ENCODE measurements around the gene KCNT1.
A peak's percentile ranks its signal among the peaks of the same experiment; 100 is the strongest.
"Not testable (repeated sequence)": the region's sequence is repeated elsewhere in the genome, so short reads cannot be mapped to it uniquely, and the experiment has no call there.

The KCNT1 gene

DNA sequence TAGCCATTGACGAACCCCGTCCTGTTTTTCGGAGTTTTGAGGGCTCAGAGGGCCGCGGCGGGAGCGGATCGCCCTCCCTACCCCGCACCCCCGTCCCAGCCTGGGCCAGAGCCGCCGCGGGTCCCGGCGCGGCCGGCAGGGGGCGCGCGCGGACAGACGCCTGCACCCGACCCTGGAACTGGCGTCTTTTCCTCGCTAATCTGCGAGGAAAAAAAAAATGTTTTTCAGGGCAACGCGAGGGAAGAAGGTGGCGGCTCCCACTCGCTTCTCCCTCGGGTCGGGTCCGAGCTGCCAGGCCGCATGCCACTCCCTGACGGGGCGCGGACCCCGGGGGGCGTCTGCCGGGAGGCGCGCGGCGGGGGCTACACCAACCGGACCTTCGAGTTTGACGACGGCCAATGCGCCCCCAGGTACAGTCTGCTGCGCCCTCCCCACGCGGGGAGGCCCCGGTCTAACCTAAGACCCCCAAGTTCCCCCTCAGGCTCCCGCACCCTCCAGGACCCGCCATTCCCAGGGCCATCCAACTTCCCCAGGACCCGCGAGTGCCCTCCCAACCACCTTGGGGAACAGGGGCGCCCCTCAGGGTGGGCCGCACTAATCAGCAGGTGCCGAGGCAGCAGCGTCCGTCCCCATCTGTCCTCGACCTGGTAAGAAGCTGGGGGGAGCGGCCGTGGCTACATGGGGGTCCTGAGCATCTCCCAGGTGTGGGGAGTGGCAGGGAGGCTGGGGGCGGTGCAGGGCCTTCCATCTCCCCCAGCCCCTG, at the start of gene KCNT1:
KCNT1 (plus strand) TSS at position 227 of the 763 bp plus-strand sequence; CDS start at position 301, 74 bp downstream.
- DNase-seq = peak; percentile 63

DNA sequence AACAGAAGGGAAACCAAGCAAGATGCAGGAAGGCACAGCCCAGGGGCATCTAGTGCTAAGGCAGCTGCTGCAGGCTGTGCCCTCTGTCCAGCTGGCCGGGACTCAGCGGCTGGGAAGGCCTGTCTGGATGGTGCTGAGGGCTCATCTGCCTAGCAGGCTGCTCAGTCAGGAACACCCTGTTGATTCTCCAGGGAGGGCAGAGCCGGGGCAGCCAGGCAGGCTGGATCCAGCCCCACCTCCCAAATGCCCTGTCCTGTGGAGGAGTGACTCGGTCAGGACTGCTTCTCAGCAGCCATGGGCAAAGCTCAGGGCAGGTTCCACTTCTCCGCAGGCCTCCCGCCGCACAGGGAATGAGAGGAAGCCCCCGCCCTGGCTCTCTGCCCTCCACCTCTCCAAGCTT, 46.7 kb upstream of the KCNT1 start:
- no peak for DNase-seq

DNA sequence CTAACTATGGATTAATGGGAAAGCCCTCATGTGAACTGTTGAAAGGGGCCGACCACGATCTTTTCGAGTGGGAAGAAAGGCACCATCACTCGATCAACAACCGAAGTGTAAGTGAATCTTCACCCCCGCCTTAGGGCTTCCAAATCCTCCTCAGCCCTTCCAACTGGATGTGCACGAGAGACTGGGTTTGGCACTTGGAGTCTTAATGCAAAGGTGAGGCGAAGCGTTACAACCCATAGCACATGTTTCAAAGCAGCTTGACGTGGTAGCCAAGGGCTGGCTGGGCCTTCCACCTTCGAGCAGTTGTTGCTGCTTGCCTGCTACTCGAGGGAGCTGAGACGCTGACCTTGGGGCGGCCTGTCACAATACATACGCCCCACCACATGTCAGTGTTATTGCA, 44.6 kb upstream of the KCNT1 start:
- no peak for DNase-seq

DNA sequence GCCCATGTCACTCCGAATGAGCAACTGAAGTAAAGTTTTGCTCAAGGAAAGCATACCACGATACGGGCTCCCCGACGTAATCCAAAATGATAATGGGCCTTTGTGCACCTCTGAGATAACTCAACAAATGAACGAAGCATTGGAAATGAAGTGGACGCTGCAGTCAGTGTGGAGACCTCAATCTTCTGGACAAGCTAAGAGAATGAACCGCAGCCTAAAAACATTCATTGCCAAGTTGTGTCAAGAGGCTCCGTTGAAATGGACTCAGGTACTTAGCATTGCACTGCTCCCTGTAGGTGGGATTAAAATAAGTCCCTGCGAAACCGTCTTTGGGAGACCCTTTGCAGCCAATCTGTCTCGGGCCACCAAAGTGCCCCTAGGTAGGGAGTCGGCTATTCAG, 42.7 kb upstream of the KCNT1 start:
- no peak for DNase-seq

DNA sequence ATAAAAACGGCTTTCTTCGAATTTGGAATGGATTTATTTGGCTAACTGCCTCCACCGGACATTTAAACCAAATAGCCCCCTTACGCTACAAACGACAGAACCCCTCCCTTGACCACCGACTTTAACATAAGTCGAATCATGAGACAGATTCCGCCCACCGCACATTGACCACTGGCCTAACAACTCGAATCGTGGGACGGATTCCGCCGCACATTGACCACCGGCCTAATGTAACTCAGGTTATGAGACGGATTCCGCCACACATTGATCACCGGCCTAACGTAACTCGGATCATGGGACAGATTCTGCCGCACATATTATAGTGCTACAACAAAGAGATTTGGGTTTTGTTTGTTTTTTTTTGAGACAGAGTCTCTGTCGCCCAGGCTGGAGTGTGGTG, 41.6 kb upstream of the KCNT1 start:
- no peak for DNase-seq

DNA sequence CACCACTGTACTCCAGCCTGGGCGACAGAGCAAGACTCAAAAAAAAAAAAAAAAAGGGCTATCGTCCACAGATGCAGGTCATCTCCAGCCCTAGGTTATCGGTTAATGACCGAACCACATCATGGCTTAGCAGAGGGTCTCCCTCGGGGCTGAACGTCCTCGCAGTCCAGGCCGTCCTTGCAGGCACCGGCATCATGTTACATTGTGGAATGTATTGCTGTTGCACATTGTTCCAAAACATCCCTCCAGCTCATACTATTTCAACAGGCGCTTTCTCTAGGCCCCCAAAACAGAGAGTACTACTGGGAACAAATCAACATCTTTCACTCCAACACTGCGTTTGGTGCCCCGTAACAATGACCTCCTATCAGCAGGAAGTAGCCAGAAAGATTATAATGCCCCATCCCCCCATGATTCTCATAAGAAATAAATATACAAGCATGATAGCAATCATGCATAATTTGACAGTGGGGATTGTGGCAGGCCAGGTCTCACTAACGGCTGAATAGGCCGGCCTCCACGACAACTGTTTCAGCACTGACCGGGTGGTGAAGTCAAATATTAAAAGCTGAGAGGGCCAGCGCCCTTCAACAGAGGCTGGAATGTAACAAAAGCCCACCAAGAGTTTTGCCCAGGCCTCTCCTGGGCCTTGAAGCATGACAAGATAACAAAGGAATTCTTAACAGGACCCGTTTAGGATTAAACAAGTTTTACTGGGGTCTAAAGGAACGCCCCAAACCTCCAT, 40.0 kb upstream of the KCNT1 start:
- no peak for DNase-seq

DNA sequence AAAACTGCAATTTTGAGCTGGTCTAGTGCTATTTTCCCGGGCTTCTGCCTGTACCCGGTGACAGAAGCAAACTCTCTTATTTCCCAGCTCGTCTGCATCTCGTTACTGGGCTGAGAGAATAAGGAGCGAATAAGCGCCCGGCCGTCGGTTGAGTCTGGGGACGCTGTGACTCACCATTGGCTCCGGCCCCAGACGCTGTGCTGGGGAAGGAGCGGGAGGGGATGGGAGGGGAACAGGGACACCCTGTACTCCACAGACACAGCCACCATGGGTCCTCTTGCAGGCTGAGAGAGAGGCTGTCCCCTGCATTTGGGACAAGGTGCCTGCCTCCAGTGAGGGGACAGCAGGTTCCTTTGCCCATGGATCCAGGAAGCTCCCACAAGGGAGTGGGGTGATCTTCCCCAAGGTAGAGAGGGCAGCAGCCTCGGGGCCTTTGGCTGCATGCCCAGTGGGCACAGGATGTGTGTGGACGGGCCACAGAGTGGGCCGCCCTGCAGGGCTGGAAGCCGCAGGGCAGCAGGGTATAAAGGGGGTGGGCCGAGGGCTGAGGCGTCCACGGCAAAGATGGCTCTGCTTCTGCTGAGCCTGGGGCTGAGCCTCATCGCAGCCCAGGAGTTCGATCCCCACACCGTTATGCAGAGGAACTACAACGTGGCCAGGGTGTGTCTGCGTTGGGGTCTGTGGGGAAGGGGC, 39.1 kb upstream of the KCNT1 start, which contains the start of gene LCN9:
LCN9 (plus strand) TSS at position 552 of the 693 bp plus-strand sequence; CDS start at position 565, 13 bp downstream.
- no peak for DNase-seq

DNA sequence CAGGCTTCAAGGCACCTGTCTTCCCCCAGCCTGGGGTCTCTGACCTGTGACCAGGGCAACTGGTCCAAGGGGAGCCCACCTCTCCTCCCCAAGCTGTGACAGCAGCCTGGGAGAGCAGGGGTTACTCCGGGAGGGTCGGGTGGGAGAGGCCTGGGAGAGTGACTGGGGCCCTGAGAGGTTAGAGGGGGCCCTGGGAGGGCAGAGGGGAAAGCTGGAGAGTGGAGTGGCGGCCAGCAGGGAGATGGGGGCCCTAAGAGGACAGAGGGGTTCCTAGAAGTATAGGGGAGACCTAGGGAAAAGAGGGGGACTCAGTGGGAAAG, 38.6 kb upstream of the KCNT1 start:
- DNase-seq = no peak

DNA sequence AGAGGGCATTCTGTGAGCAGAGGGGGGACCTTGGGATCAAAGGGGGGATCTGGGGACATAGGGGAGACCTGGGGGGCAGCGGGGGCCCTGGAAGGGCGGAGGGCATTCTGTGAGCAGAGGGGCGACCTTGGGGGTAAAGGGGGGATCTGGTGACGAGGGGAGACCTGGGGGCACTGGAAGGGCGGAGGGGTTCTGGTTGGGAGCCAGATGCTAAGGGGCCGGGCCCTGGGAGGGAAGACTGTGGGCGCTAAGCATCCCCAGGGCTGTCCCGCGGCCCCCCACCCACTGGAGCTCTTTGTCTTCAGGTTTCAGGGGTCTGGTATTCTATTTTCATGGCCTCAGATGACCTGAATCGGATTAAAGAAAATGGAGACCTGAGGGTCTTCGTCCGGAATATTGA, 38.1 kb upstream of the KCNT1 start:
- DNase-seq = no peak

DNA sequence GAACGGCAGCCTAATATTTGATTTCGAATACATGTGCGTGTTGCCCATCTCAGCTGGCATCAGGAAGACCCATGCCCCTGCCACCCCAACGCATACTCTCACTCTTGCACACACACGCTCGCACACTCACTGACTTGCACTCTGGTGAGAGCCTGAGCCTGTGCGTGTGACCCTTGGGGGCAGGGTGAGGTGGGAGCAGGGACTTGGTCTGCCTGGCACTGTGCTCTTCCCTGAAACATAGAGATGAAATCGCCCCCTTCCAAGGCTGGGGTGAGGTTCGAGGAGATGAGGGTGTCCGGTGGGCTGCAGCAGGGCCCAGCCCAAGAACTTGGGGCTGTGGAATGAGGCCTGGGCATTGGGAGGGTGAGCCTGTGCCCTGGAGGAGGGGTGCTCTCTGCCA, 37.7 kb upstream of the KCNT1 start:
- DNase-seq = no peak

DNA sequence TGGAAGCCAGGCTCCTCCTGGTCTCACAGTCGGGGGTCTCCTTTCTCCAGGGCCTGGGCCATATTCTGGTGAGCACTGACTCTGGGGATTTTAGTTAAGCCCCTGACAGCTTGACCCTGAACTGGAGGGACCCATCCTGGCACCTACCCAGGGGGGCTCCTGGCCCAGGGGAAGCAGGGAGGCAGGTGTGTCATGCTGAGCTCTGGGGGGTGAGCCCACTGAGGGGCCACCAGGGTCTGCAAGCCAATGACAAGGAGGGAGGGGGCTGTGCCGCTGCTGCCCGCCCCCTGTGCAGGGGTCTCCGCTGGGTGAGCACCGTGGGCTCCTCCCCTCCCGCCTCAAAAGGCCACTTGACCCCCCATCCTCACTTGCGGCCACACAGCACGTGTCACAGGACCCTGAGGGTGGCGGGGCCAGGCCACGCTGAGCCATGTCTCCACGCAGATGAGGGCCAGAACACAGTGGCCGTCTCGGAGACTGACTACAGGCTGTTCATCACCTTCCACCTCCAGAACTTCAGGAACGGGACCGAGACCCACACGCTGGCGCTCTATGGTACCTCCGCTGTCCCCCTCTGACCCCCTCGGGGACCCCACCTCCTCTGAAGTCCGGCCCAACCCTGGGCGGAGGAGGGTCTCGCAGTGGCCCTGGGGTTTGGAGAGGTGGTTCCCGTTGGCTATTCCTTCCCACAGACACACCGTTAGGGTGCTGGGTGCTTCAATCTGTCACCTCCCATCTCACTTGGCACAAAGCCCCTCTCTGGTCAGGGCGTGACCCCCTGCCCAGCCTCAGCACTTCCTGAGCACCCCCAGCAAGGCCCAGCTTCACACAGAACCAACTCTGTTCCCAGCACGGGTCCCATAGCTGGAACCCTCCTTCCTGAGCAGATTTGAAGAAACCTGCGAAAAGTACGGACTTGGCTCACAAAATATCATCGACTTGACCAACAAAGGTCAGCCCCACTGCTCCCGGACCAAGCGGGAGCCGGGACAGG, 36.9 kb upstream of the KCNT1 start:
- DNase-seq = no peak

DNA sequence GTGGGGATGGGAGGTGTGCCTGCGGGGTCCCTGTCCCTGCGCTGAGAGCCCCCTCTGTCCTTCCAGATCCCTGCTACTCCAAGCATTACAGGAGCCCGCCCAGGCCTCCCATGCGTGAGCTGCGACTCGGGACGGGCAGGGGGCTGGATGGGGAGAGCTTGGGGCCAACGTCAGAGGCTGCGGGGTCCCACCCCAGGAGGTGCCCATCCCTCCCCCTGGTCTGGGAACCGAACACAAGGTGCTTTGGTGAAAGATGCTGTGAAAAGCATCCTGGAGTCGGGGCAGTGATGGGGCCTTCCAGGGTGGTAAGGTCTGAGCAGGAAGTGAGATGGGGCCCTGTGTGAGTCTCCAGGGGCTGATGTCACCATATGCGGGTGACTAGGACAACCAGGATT, 36.2 kb upstream of the KCNT1 start:
- no peak for DNase-seq

DNA sequence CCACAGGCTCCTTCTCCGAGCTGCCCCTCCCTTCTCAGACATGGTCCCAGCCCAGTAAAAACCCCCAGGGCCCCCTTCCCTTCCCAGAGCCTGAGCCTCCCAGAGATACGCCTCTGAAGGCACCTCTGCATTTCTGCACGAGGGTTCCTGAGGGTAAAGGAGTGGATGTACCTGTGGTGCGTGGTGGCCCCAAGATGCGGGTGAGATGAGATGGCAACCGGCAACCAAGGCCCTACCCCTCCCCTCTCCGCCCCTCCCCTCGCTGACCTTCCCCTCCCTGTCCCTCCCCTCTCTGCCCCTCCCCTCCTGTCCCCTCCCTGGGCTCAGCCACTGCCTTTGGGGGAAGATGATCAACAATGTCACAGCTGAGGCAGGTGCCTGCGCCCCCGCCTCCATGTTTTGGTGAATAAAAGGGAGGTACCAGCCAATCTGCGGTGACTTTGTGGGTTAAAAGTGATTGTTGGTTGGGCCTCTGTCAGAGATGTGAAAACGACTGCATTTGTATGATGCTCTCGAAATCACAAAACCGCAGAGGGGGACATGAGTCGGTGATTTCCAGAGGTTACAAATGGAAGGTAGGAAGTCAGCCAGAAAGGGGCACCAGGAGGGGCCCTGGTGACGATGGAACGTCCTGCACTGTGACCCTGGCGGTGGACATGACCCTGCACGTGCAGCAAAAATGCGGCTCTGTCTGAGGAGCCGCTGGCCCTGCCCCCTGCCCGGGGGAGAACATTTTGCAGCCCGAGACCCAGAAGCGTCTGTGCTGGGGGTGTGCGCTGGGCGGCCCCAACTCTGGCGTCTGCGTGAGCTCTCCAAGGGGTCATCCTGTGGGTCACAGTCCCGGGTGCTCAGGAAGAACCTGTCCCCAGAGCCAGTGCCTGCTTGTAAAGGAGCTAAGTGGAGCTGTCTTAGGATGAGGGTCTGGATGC, 35.2 kb upstream of the KCNT1 start:
- no peak for DNase-seq

DNA sequence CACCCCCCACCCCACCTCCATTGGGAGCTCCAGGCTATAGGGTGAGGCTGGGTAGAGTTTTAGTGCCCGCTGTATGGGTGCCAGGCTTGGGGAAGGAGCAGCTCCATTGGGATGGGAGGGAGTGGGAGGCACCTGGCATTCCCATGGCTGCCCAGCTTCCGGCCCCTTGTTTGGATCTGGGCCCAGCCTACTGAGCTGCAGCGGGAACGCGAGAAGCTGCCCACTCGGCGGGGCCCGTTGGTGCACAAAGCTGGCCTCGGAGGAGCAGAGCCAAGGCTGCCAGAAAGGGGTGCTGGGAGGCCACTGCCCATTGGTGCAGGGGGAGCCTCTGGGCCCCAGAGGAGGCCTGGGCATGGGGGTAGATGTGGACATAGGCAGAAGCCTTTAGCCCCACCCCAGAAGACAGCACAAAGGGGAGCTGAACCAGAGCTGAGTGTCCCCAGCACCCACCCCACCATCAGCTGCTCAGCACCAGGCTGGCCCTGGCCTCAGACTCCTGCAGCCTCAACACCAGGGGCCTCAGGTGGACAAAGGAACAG, 34.5 kb upstream of the KCNT1 start:
- no peak for DNase-seq

DNA sequence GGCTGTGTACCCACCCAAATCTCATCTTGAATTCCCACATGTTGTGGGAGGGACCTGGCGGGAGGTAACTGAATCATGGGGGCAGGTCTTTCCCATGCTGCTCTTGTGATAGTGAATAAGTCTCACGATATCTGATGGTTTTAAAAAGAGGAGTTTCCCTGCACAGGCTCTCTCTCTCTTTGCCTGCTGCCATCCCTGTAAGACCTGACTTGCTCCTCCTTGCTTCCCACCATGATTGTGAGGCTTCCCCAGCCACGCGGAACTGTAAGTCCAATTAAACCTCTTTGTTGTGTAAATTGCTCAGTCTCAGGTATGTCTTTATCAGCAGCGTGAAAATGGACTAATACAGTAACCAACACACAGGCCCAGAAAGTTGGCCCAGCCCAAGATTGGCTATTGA, 33.0 kb upstream of the KCNT1 start:
- not testable (repeated sequence) for DNase-seq

DNA sequence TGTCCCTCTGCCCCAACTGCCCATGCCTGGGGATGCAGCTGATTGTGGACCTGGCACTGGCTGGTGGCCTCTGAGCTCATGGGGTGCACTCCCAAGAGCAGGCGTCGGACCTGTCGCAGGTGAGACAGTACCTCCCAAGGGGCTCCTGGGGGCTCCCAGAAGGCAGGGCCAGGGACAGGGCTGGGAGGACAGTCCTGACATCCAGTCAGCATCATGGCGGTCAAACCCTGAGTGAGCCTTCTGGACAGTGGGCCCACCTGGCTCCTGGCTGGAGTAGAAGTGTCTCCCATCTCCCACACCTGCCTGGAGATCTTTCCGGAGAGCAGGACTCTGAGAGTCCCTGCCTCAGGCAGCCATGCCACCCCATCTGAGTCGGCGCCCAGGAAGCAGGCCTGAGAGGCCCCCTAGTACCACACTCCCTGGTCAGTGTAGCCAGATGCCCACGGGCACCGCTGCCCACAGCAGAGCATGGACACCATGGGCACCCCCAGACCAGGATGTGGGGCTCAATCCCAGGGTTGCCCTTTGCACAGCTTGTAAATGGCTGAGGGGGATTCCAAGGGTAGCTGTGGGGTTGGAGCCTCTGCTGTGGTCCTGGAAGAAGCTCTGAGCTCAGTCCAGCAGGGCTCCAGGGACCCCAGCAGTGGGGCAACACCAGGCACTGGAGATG, 32.2 kb upstream of the KCNT1 start:
- no peak for DNase-seq

DNA sequence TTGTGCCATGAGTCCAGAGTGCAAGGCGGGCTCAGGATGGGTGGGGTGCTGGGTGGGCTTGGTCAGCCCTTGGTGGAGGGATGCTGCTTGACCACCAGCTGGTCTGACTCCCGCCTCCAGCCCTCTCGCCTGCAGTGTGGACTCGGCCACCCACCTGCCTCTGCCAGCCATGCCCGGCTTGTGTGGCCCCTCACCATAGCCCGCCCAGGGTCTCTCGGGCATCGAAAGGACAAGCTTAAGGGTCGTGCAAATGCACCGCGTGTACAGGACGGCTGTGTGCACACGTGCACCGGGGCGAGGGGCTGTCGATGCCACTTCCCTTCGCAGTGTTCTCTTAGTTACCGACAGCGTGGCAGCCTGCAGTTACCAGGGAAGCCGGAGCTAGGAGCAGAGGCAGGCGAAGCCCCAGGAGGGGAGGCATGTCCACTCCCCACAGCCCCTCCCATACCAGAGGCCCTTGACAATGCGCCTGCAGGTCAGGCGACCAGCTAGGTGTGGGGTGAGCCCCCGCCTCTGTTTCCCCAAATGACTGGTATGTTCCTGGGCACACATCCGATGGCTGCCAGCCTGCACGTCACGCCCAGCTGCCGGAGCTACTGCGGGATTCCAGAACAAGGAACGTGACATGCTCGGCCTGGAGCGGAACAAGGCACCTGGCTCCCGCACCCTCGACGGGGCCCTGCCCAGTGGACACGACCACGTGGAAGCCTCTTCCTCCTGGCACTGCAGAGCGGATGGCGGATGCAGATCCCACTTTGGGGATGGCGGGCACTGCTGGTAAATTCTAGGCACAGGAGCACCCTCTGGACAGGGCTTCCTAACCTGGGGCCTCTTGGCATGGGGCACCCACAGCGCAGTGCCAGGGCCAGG, 31.0 kb upstream of the KCNT1 start:
- DNase-seq = no peak

DNA sequence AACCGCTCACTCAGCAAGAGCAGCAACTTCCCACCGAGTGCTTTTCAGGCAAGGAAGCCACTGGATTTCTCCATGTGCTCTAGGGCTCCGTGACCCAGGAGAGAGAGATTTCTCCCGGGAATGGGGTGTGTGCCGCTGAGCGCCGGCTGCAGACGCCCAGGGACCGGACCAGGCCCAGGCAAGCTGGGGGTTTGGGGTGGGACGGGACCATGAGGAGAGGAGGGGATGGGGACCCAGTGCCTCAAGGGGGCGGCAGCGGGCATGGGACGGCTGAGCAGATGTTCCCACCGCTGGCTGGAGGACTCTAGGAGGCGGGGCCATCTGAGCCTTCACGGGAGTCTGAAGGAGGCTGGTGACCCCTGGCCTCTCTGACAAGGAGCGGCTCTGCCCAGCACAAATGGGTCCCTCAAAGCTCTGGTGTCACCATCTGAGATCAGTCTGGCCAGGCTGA, 30.4 kb upstream of the KCNT1 start:
- no peak for DNase-seq

DNA sequence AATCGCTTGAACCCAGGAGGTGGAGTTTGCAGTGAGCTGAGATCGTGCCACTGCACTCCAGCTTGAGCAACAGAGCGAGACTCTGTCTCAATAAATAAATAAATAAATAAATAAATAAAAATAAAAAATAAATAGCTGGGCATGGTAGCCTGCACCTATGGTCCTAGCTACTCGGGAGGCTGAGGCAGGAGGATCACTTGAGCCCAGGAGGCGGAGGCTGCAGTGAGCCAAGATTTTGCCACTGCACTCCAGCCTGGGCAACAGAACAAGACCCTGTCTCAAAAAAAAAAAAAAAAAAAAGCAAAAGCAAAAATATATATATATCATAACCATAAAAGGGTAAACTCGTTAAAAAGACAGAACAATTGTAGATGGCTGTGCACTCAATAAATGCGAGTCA, 29.2 kb upstream of the KCNT1 start:
- DNase-seq = not testable (repeated sequence)

DNA sequence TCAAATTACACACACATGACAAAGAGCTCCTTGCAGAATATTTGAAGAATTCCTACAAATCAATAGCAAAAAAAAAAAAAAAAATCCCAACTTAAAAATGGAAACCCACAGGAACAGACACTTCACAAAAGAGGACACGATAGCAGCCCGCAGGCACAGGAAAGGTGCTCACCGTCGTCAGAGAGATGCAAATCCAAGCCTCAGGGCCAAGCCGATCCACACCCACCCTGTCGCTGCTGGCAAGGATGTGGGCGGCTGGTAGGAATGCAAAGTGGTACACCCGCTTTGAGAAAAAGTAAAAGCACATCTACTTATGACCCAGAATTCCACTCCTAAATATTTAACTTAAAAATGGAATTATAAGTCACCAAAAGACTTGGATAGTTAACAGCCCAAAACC, 28.0 kb upstream of the KCNT1 start:
- no peak for DNase-seq

Data from activated CD4-positive, alpha-beta T cell treated with anti-CD3 and anti-CD28 coated beads, Interleukin-10, Interleukin-2, amounts not matched to agents 100 ng/mL and 50 ng/mL, durations not matched to agents 16 hours and 8 hours (primary cell).